BJ (cell line): Measurements from ENCODE around the gene B4GALT2. TPM values are rescaled to one million over a fixed set of nuclear protein-coding genes. Genes with fewer than 3 reads are reported as not detected.

ENCODE experiments used
- CTCF ChIA-PET: fragments of 350-600 bp; formaldehyde crosslinking; extraction: SDS; loops from one replicate; lab custom pipeline; 2021; ENCODE audit warnings: antibody characterized with exemption, inconsistent platforms; lab: Yijun Ruan, JAX
- POLR2A ChIA-PET: fragments of 300-600 bp; sonication (Branson Sonifier 250); formaldehyde crosslinking; extraction: SDS; loops from one replicate; lab custom pipeline; 2021; ENCODE audit warnings: antibody characterized with exemption; lab: Charles Lee
- DNase-seq: peaks from one replicate; pipeline ENCODE4 v3.0.0-alpha.2; 2011; ENCODE audit warnings: low read depth
- H3K27me3 ChIP-seq: 2 replicates; pipeline ENCODE4 v1.6.0; 2011; ENCODE audit warnings: low read length; ENCODE audit not compliant: control insufficient read depth, insufficient read depth
- H3K36me3 ChIP-seq: 2 replicates; pipeline ENCODE4 v1.5.1; 2011; ENCODE audit warnings: low read length; ENCODE audit not compliant: control insufficient read depth, insufficient read depth
- H3K4me3 ChIP-seq: 2 replicates; pipeline ENCODE4 v1.5.1; 2011; ENCODE audit warnings: low read depth, mild to moderate bottlenecking, control low read depth, low read length
- polyA plus RNA-seq: library from polyadenylated mRNA; depleted of rRNA; stranded (reverse); fragments of >200 nt; gene quantifications from 2 replicates; pipeline ENCODE4 v1.2.3, GENCODE V29; 2011
- TF ChIP-seq, protein P1 (sequence below): IDR thresholded peaks from 2 replicates; pipeline ENCODE4 v1.5.1; 2011; ENCODE audit warnings: low read depth, mild to moderate bottlenecking, control low read depth, inconsistent platforms, low read length, moderate library complexity; ENCODE audit not compliant: insufficient read depth

The B4GALT2 gene
- polyA plus RNA-seq, 1 experiment, result 82.2 TPM

DNA sequence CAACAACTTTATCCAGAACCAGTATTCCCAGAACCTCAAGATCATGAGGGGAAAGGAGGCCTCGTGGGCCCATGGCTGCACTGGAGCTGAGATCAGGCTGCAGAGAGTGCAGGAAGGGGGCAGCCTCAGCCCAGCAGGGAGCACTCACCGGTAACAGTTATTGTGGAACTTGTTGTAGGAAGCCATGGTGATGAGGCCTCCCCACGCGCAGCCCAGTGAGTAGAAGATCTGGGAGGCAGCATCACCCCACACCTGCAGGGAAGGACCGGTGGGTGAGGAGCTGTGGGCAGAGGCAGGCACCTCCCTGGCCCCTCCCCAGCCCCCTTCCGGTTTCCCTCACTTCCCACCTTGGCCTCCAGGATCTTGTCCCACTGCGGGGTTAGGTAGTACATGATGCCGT lies 23.2 kb downstream of the B4GALT2 start:
- peaks cover 31% of the 10 kb centered on the region for H3K36me3 ChIP-seq
- TF ChIP-seq, protein P1, sequence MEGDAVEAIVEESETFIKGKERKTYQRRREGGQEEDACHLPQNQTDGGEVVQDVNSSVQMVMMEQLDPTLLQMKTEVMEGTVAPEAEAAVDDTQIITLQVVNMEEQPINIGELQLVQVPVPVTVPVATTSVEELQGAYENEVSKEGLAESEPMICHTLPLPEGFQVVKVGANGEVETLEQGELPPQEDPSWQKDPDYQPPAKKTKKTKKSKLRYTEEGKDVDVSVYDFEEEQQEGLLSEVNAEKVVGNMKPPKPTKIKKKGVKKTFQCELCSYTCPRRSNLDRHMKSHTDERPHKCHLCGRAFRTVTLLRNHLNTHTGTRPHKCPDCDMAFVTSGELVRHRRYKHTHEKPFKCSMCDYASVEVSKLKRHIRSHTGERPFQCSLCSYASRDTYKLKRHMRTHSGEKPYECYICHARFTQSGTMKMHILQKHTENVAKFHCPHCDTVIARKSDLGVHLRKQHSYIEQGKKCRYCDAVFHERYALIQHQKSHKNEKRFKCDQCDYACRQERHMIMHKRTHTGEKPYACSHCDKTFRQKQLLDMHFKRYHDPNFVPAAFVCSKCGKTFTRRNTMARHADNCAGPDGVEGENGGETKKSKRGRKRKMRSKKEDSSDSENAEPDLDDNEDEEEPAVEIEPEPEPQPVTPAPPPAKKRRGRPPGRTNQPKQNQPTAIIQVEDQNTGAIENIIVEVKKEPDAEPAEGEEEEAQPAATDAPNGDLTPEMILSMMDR, result no peak
- no peaks in the 10 kb centered on the region for H3K27me3 ChIP-seq
- no peak overlapping the region for H3K4me3 ChIP-seq
- ChIA-PET CTCF (interaction anchor here (0.7 to 11.4 kb wide), 3 partner anchors 33 to 296 kb away, joined by 4 to 197 read pairs (median 96); no protein-coding TSS in a partner anchor), POLR2A (no interaction called here)
- no peak for DNase-seq

DNA sequence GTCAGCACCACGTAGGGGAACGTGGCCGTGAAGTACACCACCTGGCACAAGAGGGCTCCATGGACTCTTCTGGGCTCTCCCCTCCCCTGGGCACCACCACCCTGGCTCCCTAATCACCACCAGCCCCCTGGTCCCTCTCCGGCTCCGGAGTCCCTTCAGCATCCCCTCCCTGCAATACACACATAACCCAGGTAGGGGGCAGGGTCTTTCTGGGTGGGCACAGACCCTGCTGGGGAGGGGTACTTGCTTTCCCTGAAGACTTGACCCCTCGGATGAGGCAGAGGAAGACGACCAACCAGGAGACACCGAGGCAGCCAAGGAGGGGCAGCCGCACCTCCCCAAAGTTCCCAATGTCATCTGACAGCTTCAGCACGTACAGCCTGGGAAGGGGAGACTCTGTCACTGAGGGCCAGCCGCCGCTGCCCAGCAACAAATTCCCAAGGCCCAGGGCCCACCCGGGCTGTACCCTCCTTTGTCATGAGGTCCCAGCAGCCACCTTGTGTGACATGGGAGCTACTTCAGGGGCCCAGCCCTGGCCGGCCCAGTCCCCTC lies 23.7 kb downstream of the B4GALT2 start:
- TF ChIP-seq, protein P1, result peak; percentile 20; the same call in 1 of the 2 replicates
- Histone ChIP-seq H3K27me3 (no peaks in the 10 kb centered on the region), H3K36me3 (peaks cover 30% of the 10 kb centered on the region), H3K4me3 (no peak overlapping the region)
- POLR2A ChIA-PET, result no interaction called here
- no peak for DNase-seq
- CTCF ChIA-PET, result interaction anchor here (6.6 to 11.4 kb wide), 2 partner anchors 33 to 42 kb away, joined by 96 to 197 read pairs; no protein-coding TSS in a partner anchor

GRCh38 chr1:44008259-44008658 lies 29.2 kb downstream of the B4GALT2 start:
- POLR2A ChIA-PET, result no interaction called here
- DNase-seq, result no peak
- TF ChIP-seq, protein P1, result no peak
- H3K4me3 ChIP-seq, result no peak overlapping the region
- H3K27me3 ChIP-seq, result no peaks in the 10 kb centered on the region
- H3K36me3 ChIP-seq, result peaks cover 16% of the 10 kb centered on the region
- CTCF ChIA-PET, result no interaction called here

GRCh38 chr1:44010935-44011471 lies 32.0 kb downstream of the B4GALT2 start:
- DNase-seq, result no peak
- POLR2A ChIA-PET, result no interaction called here
- no peaks in the 10 kb centered on the region for H3K27me3 ChIP-seq
- TF ChIP-seq, protein P1, result no peak
- peaks cover 17% of the 10 kb centered on the region for H3K36me3 ChIP-seq
- H3K4me3 ChIP-seq, result no peak overlapping the region
- CTCF ChIA-PET, result interaction anchor here (0.9 to 4.4 kb wide), 4 partner anchors 26 to 584 kb away, joined by 3 to 17 read pairs (median 4); no protein-coding TSS in a partner anchor

DNA sequence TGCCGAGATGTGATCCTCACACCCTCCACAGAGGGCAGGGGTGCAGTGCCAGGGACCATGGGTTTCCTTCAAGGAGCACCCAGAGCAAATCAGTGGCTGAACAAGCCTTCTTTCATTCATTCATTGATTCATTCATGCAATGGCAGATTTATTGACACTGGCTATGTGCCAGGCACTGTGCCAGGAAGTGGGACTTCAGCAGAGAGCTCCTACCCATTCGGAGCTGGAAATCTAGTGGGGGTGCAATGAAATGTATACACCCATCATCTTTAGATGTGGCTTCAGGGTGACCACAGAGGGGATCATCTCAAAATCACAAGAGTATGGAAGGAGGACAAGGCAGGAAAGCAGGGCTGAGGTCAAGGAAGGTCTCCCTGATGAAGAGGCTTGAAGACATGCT lies 33.4 kb downstream of the B4GALT2 start:
- H3K27me3 ChIP-seq, result no peaks in the 10 kb centered on the region
- DNase-seq, result no peak
- TF ChIP-seq, protein P1, result no peak
- peaks cover 18% of the 10 kb centered on the region for H3K36me3 ChIP-seq
- H3K4me3 ChIP-seq, result no peak overlapping the region
- CTCF ChIA-PET, result interaction anchor here (4.4 kb wide), 1 partner anchor 35 kb away, joined by 17 read pairs; no protein-coding TSS in a partner anchor
- POLR2A ChIA-PET, result no interaction called here
